Measurements from ENCODE around the gene SLC15A5.

The SLC15A5 gene

DNA sequence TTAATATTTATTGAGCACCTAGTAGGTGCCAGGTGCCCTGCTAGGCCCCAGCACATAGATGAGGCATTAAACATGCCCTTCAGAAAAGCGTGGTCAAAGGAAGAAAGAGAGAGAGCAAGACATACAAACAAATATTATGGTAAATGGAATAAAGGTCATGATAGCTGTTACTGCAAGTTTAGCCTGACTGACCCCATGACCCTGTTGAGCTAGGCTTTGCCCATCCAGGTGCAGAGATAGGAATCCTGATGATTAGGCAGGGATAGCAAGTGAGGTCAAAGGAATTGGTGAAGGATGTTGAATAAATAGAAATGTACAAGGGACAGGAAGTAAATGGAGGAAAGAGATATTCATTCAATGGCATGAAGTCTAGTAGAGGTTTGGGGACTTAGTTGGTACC is 33.4 kb upstream of the SLC15A5 start:
- DNase-seq, result no peak
- no peaks in the 10 kb centered on the region for H3K9me3 ChIP-seq
- no peaks in the 10 kb centered on the region for H3K27me3 ChIP-seq
- TF ChIP-seq CTCF (IDR thresholded peaks at IDR 0.05; ENCODE audit: low read depth, low read length), result no peak
- no peaks in the 10 kb centered on the region for H3K4me1 ChIP-seq
- H3K4me3 ChIP-seq (ENCODE audit: low read depth, low read length), result no peak overlapping the region
- H3K36me3 ChIP-seq, result no peaks in the 10 kb centered on the region

DNA sequence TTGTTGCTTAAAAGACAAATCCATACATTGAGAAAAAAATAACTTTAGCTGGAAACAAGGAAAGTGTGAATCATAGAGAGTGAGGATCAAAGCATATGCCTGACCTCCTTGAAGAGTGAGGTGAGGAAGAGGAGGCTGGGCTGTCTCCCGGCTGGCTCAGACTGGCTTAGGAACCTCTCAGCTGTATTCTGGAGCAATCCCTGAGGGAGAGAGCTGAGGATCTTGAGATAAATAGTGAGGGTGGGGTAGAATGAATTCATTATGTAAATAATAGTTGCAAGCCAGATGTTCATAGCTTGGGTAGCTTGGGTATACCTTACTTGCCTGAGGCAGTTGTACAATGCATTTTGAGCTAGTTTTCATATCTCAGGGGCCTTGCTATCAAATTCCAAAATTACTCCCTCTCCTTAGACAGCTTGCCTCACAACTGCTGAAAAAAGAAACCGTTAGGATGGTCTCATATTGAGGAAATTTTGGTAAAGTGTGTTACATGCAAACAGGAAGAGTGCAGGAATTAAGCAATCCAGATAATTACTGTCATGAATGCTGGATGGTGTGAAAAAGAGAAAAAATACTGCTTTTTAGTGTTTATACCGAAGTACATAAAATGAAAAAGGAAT is 30.5 kb upstream of the SLC15A5 start:
- TF ChIP-seq CTCF (IDR thresholded peaks at IDR 0.05; ENCODE audit: low read depth, low read length), result no peak
- no peaks in the 10 kb centered on the region for H3K27me3 ChIP-seq
- H3K36me3 ChIP-seq, result no peaks in the 10 kb centered on the region
- H3K4me3 ChIP-seq (ENCODE audit: low read depth, low read length), result no peak overlapping the region
- DNase-seq, result no peak
- no peaks in the 10 kb centered on the region for H3K9me3 ChIP-seq
- H3K4me1 ChIP-seq, result no peaks in the 10 kb centered on the region

GRCh38 chr12:16303939-16304338 is 26.5 kb upstream of the SLC15A5 start:
- Histone ChIP-seq H3K4me3 (ENCODE audit: low read depth, low read length) (no peak overlapping the region), H3K9me3 (no peaks in the 10 kb centered on the region), H3K27me3 (no peaks in the 10 kb centered on the region), H3K36me3 (no peaks in the 10 kb centered on the region), H3K4me1 (no peaks in the 10 kb centered on the region)
- no peak for TF ChIP-seq CTCF (IDR thresholded peaks at IDR 0.05; ENCODE audit: low read depth, low read length)
- DNase-seq, result no peak

- no peak for TF ChIP-seq CTCF (IDR thresholded peaks at IDR 0.05; ENCODE audit: low read depth, low read length)
- Histone ChIP-seq H3K4me1 (no peaks in the 10 kb centered on the region), H3K9me3 (no peaks in the 10 kb centered on the region), H3K4me3 (ENCODE audit: low read depth, low read length) (no peak overlapping the region), H3K27me3 (no peaks in the 10 kb centered on the region), H3K36me3 (no peaks in the 10 kb centered on the region)
- DNase-seq, result no peak
Measured at GRCh38 chr12:16300736-16301135, 23.3 kb upstream of the SLC15A5 start.

DNA sequence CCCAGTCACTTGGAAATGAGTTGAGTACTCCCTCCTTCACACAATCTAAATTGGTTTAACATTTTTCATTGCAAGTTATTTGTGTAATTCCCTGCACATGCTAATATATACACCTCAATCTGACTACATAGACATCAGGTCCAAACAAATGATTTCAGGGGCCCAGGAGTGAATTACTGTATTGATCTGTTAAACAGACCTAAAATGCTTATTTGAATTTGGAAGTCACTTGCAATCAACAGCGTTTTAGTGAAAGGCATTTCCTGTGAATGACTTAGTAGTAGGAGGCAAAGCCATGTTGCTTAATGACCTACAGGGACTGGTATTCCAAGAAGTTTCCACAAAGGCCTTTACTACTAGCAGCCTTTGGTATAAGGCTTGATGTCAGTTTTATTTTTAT is 22.6 kb upstream of the SLC15A5 start:
- no peak for DNase-seq
- no peaks in the 10 kb centered on the region for H3K9me3 ChIP-seq
- H3K4me1 ChIP-seq, result no peaks in the 10 kb centered on the region
- no peaks in the 10 kb centered on the region for H3K36me3 ChIP-seq
- no peak overlapping the region for H3K4me3 ChIP-seq (ENCODE audit: low read depth, low read length)
- H3K27me3 ChIP-seq, result no peaks in the 10 kb centered on the region
- no peak for TF ChIP-seq CTCF (IDR thresholded peaks at IDR 0.05; ENCODE audit: low read depth, low read length)

GRCh38 chr12:16299403-16299802 is 21.9 kb upstream of the SLC15A5 start:
- DNase-seq, result no peak
- Histone ChIP-seq H3K27me3 (no peaks in the 10 kb centered on the region), H3K4me1 (no peaks in the 10 kb centered on the region), H3K9me3 (no peaks in the 10 kb centered on the region), H3K36me3 (no peaks in the 10 kb centered on the region), H3K4me3 (ENCODE audit: low read depth, low read length) (no peak overlapping the region)
- TF ChIP-seq CTCF (IDR thresholded peaks at IDR 0.05; ENCODE audit: low read depth, low read length), result no peak
